DMS153 (cell line): Measurements from ENCODE around the gene HSPB1.
"Not testable (repeated sequence)": the region's sequence is repeated elsewhere in the genome, so short reads cannot be mapped to it uniquely, and the experiment has no call there.

ENCODE experiments used
- DNase-seq: peaks from one replicate; lab custom pipeline; 2025; lab: John Stamatoyannopoulos, UW

The HSPB1 gene

GRCh38 chr7:76333511-76334101 lies 31.1 kb downstream of the HSPB1 start:
- no peak for DNase-seq

- no peak for DNase-seq
Observed at GRCh38 chr7:76334320-76334967, 32.0 kb downstream of the HSPB1 start.

- DNase-seq: not testable (repeated sequence)
Observed at GRCh38 chr7:76335417-76335816, 32.9 kb downstream of the HSPB1 start.

GRCh38 chr7:76336094-76336493 lies 33.6 kb downstream of the HSPB1 start:
- DNase-seq: no peak

GRCh38 chr7:76337147-76337546 lies 34.7 kb downstream of the HSPB1 start:
- DNase-seq: no peak

GRCh38 chr7:76338298-76339084 lies 36.0 kb downstream of the HSPB1 start:
- no peak for DNase-seq

- DNase-seq: no peak
Observed at GRCh38 chr7:76340617-76341131, 38.2 kb downstream of the HSPB1 start.

- no peak for DNase-seq
Observed at GRCh38 chr7:76342222-76342621, 39.7 kb downstream of the HSPB1 start.

GRCh38 chr7:76343294-76343930 lies 40.9 kb downstream of the HSPB1 start:
- no peak for DNase-seq

- DNase-seq: no peak
Observed at GRCh38 chr7:76343931-76344321, 41.5 kb downstream of the HSPB1 start.

- DNase-seq: no peak
Observed at GRCh38 chr7:76346097-76346496, 43.6 kb downstream of the HSPB1 start.

- DNase-seq: no peak
Observed at GRCh38 chr7:76346778-76347177, 44.3 kb downstream of the HSPB1 start.

- DNase-seq: no peak
Observed at GRCh38 chr7:76347710-76348109, 45.2 kb downstream of the HSPB1 start.

GRCh38 chr7:76349313-76349885 lies 46.9 kb downstream of the HSPB1 start:
- DNase-seq: no peak

GRCh38 chr7:76351372-76351771 lies 48.9 kb downstream of the HSPB1 start:
- DNase-seq: no peak

- DNase-seq: no peak
Observed at GRCh38 chr7:76352193-76352592, 49.7 kb downstream of the HSPB1 start.

GRCh38 chr7:76353744-76354143 lies 51.3 kb downstream of the HSPB1 start:
- no peak for DNase-seq
